ENCODE data around the gene CRBN.

CRBN gene

DNA sequence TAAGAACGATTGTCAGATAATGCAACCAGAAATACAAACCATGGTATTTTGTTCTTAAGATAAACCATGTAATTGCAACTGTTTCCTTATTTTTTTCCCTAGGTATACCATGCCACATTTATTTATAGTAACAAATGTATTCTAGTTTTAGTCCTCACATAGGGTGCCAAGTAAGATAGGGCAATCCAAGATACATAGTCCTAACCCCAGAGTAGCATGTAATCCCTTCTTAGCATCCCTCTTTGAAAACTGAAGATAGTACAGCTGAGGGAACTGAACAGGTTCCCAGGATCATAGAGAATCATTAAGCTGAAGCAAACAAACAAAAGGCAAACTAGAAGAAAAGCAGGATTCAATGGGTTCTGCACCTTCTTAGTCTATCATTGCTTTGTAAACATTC is 28.0 kb downstream of the CRBN start:
- H3K27ac ChIP-seq, result 0 out of 2 replicates have a peak overlapping the region, but pooled peaks have one; percentile 4
- TF ChIP-seq ZFX (IDR thresholded peaks at IDR 0.05; ENCODE audit: borderline replicate concordance), result no peak
- TF ChIP-seq, protein P1, sequence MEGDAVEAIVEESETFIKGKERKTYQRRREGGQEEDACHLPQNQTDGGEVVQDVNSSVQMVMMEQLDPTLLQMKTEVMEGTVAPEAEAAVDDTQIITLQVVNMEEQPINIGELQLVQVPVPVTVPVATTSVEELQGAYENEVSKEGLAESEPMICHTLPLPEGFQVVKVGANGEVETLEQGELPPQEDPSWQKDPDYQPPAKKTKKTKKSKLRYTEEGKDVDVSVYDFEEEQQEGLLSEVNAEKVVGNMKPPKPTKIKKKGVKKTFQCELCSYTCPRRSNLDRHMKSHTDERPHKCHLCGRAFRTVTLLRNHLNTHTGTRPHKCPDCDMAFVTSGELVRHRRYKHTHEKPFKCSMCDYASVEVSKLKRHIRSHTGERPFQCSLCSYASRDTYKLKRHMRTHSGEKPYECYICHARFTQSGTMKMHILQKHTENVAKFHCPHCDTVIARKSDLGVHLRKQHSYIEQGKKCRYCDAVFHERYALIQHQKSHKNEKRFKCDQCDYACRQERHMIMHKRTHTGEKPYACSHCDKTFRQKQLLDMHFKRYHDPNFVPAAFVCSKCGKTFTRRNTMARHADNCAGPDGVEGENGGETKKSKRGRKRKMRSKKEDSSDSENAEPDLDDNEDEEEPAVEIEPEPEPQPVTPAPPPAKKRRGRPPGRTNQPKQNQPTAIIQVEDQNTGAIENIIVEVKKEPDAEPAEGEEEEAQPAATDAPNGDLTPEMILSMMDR (IDR thresholded peaks at IDR 0.05), result no peak

DNA sequence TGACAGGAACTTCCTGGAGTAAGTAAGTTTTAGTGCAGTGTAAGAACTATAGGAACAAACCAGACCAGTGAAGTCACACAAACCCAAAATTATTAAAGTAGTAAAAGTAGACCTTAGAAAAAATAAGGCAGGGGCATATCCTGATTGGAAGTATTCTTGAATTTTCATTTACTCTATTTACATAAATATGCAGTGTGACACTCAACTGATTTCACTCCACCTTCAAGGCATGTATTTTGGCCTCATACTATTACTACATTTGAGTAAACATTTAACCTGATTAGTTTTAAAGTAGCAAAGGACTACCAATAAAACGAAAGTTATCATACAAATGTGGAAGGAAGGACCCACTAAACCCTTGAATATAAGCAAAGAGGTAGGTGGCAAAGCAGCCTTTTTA is 29.9 kb downstream of the CRBN start:
- no peak overlapping the region for H3K27ac ChIP-seq
- no peak for TF ChIP-seq ZFX (IDR thresholded peaks at IDR 0.05; ENCODE audit: borderline replicate concordance)
- TF ChIP-seq, protein P1 (IDR thresholded peaks at IDR 0.05), result no peak

DNA sequence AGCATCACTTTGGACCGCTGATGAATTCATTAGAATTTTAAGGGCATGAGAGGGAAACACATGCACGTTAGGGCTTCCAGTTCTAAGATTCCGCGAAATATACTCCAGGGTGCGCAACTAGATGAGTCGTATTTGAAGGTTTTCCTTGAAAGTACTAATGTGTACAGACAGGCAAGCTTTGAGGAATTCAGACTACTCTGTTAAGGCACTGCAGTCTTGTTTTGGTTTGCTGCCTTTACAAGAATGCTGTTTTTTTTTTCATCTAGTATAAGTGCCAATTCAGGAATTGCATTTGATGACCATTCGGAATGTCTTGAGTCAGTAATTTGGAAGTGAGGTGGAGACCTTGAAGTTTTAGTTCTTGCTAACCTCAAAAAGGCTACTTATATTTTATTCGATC is 33.7 kb downstream of the CRBN start:
- TF ChIP-seq, protein P1 (IDR thresholded peaks at IDR 0.05), result no peak
- TF ChIP-seq ZFX (IDR thresholded peaks at IDR 0.05; ENCODE audit: borderline replicate concordance), result no peak
- H3K27ac ChIP-seq, result no peak overlapping the region

DNA sequence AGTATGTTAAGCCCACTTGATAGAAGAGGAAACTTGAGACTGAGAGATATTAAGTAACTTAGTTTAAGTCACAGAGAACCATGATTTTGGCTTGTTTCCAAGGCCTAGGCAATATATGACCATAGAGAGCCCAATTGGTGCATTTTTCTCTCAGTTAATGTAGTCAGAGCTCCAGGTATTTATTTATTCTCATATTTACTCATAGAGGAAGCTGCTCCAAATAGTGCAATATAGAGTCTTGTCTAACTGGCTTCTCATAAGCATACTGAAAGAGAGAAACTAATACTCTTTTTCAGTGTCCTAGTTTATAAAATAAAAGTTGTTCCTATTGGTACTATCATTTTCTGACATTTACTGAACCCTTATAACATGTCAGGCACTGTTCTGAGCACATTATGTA is 37.6 kb downstream of the CRBN start:
- no peak overlapping the region for H3K27ac ChIP-seq
- TF ChIP-seq, protein P1 (IDR thresholded peaks at IDR 0.05), result no peak

DNA sequence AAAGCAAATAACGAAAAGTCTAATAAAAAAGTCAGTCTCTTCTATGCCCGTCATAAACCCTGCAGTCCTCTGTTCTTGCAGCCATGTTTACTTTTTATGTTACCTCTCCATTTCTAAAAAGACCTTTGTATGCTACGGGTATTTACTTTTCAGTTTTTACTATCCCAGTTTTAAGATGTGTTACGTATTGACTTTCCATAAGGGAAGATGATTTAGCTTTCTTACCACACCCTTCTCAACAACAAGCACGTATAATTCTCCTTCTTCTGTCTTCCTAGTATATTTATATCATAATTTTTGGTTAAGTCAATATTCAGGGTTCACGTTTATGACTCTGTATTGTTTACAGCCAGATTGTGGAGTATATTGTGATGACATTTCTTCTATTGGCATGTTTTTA is 42.0 kb downstream of the CRBN start:
- H3K27ac ChIP-seq, result no peak overlapping the region
- TF ChIP-seq, protein P1 (IDR thresholded peaks at IDR 0.05), result no peak
- TF ChIP-seq ZFX (IDR thresholded peaks at IDR 0.05; ENCODE audit: borderline replicate concordance), result no peak

DNA sequence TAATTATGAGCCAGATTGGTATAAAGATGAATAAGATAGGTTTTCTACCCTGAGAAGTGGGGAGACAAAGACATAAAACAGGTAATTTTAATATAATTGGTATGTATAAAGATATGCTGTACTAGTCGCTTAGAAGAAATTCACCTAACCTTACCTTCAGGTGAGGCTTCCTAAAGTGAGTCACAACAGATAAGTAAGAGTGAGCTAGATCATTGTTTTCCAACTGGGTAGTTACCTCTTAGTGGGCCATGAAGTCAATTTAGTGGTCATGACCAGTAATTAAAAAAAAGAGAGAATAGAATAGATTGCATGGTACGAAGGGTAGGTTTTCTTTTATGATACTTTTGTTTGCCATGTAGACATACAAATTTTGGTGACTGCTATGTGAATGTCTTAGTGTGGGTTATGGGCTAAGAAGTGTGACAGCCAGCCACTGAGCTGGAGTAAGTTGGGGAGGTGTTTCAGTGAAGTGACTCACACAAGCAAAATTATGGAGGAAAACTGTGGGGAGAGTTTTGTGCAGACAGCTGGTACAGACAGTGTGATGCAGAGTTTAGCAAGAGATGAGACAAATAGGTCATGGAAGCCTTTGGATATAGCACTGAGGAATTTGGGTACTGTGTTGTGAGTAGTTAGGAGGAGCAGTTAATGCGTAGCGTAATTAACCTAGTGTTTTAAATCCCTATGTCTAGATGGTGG is 44.6 kb downstream of the CRBN start:
- TF ChIP-seq, protein P1 (IDR thresholded peaks at IDR 0.05), result no peak
- TF ChIP-seq ZFX (IDR thresholded peaks at IDR 0.05; ENCODE audit: borderline replicate concordance), result no peak
- no peak overlapping the region for H3K27ac ChIP-seq

DNA sequence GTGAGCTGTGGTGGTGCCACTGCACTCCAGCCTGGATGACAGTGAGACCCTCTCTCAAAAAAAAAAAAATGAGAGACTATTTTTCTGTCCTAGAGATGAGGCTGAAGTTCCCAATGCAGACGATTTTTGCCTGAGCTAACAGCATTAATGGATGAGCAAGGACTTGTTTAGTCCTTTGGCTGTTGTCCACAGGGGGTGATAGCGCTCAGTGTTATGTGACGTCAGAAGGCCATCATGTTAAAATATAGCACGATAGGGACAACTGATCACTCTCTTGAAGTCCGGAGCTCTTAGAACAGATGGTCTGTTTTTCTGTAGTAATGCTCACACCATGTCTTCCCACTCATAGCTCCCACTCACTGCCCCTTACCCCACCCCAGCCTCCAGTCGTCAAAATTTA is 46.0 kb downstream of the CRBN start:
- no peak overlapping the region for H3K27ac ChIP-seq
- no peak for TF ChIP-seq ZFX (IDR thresholded peaks at IDR 0.05; ENCODE audit: borderline replicate concordance)
- TF ChIP-seq, protein P1 (IDR thresholded peaks at IDR 0.05), result no peak
